Measurements from ENCODE around the gene HEXA.

Gene HEXA

DNA sequence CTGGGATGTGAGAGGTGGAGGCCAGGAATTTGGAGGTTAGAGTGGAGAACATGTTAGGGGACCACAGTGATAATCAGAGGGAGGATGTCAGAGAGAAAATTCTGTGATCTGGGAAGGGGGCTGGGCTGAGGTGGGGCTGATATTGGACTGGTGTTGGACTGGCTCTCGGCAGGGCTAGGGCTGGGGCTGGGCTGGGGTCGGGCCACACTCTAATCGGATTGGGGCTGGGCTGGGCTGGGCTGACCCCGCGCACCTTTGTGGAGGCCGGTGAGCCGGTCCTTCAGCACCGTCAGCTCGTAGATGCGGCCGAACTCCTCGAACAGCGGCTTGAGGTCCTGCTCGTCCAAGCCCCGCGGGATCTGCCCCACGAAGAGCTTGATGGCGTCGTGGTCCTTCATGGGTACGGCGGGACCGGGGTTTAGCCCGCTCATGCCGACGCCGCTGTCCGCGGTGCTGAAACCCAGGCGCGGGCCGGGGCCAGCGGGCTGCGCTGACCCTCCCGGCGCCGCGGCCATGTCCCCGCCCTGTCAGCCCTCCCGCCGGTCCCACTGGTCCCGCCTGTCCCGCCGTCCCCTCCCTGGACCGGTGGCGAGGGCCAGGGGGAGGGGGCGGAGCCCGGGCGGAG, 56.3 kb downstream of the HEXA start:
- DNase-seq (ENCODE audit: low read depth), result peak; percentile 20

DNA sequence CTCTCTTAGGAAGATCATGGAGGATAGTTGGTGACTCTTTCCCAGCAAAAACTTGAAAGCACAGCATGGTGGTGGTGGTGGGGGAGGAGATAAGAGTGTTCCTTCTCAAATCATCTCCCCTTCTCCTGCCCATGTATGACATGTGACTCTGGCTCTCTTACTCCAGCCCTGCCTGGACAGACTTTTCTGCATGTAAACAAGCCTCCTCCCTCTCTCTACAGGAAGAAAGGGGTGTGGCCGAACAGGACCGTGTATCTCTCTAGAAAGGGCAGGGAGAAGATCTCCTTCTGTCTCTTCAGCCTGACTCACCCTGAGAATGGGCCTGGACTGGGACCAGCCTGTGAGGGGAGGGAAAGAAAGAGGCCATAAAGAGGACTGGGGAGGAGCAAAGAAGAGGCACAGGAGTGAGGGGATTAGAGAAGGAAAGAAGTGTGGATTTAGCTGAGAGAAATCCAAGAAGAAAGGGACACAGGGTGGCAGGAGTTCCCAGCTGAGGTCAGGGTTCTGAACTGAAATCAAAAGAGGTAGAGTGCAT, 57.3 kb downstream of the HEXA start:
- no peak for DNase-seq (ENCODE audit: low read depth)

DNA sequence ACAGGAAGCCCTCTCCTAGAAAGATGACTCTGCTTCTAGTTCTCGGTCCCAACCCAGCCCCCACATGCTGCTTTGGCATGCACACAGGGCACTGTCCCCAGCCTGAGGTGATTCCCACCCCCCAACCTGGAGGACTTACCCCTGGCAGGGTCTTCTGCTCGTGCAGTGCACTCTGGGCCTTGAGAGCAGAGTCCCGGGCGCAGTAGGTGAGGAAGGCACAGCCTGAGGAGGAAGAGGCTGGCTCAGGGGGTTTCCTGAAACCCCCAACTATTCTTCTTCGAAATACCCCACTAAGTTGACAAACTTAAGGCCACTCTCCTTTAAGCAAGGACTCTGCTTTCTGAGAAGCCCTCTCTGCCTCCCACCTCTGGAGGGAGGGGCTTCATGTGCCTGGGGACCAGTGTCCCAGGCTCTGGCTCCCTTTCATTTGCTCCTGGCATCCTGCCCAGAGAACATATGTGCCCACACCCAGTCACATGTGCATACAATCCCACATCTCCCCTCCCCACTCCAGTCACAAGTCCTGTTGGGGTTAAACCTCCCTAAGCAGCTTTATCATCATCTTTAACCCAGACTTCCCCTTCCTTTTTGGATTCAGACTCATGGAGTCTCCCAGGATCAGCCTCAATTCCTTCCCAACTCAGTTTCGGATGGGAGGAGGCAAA, 60.0 kb downstream of the HEXA start:
- DNase-seq (ENCODE audit: low read depth), result no peak

DNA sequence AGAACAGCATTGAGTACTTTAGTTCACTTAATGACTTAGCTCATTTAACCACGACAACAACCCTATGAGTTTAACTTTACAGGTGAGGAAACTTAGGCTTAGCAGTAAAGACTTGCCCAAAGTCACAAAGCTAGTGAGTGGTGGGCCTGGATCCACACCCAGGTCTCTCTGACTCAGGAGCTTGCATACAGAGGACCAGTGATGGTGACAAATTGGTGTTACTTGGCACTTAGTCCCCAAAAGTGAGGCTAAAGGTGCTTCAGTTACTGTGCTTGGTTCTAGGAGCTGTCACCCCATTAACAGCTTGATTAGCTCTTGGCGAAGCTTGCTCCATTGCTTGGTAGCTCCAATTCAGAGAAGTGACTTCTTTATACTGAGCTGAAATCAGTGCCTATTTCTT, 61.9 kb downstream of the HEXA start:
- DNase-seq (ENCODE audit: low read depth), result no peak

DNA sequence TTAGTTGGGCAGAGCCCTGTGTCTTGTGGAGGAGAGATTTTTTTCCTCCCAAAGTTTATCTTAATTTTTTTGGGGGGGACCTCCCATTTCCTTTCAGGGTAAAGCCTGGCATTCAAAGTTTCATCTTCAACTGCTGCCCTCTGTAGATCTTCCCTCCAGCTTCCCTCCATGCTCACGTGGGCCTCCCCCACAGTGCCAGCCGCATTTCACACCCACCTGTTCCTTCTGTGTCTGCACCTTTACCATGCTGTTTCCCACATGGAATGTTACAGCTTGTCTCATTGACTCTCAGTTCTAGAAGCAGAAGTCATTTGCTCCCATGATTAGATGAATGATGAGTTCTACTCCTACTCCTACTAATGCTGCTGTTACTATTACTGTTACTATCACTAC, 62.4 kb downstream of the HEXA start:
- DNase-seq (ENCODE audit: low read depth), result no peak

DNA sequence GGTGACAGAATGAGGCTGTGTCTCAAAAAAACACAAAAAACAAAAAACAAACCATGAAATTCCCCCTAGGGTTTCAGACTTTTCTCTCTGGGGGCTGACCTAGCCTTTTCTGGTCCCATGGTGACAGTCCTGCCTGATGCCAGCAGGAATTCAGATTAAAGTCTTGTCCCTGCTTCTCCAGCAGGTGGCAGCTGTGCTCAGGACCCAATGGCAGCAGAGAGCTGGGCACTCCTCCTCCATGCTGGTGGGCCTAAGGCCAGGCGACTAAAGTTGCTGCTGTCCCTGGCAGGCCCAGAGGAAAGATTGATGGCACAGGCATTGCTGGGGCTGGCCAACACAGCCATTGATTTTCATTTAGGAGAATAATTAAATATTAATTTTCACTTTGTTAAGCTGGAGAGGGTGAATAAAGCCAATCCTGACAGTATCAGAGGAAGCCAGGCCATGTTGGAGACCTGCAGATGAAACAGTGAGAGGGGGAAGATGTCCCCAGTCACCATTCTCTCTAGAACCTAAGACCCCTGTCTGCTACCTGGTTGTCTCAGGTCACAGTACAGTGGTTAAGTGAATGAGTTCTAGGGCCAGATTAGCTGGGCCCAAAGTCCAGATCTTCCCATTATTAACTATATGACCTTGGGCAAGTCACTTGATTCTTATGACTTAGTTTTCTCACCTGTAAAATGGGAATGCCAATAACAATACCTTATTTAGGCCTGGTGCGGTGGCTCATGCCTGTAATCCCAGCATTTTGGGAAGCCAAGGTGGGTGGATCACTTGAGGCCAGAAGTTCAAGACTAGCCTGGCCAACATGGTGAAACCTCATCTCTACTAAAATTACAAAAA, 63.0 kb downstream of the HEXA start:
- peak; percentile 36 for DNase-seq (ENCODE audit: low read depth)

DNA sequence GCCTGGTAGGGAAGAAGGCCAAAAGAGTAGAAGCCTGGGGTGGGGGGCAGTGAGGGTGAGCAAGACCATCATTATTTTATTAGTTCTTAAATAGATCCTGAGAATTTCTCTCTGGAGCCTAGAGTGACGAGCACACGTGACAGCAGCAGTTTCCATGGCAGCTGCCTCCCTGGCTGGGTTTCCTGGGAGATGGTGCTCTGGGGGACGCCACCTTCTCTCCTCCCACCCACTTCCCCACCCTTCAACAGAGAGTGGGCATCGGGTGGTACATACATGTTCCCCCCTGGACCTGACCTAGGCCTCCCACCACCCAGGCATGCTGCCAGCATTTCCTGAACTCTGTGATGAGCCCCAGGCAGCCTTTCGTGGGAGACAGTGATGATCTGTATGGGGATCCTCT, 68.8 kb downstream of the HEXA start:
- DNase-seq (ENCODE audit: low read depth), result no peak

DNA sequence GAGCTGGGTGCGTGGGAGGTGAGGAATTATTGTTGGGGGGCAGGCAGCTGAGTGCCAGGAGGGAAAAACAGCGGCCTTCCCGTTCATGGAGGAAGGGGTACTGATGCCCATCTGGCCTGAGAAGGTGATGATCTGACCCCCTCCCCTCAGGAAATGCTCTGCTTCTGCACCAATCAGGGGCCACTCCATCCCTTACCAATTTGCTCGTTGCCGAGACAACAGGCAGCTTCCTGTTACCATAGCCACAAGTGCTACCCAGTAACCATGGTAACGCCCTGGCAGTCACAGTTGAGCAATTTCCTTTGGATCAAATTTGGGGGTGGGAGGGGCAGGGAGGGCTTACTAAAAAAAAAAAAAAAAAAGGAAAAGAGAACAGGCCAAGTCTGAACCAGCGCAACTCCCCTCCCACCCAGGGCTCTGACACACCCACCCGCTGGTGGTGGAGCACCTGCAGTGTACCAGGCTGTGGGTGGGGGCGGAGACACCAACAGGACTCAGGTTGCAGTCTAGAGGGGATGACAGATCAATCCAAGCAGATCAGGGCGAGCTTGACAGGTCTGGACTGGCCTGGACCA, 69.5 kb downstream of the HEXA start:
- peak; percentile 6 for DNase-seq (ENCODE audit: low read depth)

DNA sequence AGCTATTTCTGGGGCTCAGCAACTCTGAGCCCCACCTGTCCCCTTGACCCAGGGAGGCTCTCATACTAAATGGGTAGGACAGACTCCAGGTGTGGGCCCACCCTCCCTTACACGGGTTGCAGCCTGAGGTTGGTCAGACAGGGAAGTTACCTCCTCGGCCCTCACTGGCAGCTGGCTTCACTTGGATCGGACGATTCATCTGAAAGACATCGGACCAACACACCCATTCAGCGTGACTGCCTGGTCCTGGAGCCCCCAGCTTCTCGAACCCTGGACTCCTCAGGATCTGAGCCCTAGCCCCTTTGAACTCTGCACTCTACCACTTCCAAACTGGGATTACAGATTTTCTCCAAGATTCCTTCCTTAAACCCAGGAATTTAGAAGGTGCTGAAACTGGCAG, 71.2 kb downstream of the HEXA start:
- no peak for DNase-seq (ENCODE audit: low read depth)

DNA sequence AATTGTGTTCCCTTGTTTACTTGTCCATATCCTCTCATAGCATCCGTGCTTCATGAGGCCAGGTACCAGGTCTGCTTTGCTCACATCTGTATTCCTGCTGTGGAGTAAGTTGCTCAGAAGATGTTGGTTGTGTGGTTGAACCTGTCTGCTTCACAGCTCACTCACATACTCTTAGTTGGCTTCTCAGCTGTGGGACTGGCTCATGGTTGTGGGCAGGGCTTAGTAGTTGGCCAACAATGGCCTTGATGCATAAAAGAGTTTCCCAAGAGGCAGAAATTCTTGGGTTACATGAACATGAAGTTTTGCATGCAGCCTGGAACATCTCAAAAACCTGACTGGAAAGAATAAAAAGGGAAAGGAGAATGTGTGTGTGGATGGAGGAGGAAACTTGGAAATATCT, 72.9 kb downstream of the HEXA start:
- no peak for DNase-seq (ENCODE audit: low read depth)

Measured in activated T-cell treated with anti-CD3 and anti-CD28 coated beads for 1 hour (primary cell).